ENCODE measurements around the gene ACSS2. TPM values are rescaled to one million over a fixed set of nuclear protein-coding genes. Genes with fewer than 3 reads are reported as not detected.

Gene ACSS2
- polyA plus RNA-seq, 3 donors = 36.8 to 44.1 (median 40.0) TPM

DNA sequence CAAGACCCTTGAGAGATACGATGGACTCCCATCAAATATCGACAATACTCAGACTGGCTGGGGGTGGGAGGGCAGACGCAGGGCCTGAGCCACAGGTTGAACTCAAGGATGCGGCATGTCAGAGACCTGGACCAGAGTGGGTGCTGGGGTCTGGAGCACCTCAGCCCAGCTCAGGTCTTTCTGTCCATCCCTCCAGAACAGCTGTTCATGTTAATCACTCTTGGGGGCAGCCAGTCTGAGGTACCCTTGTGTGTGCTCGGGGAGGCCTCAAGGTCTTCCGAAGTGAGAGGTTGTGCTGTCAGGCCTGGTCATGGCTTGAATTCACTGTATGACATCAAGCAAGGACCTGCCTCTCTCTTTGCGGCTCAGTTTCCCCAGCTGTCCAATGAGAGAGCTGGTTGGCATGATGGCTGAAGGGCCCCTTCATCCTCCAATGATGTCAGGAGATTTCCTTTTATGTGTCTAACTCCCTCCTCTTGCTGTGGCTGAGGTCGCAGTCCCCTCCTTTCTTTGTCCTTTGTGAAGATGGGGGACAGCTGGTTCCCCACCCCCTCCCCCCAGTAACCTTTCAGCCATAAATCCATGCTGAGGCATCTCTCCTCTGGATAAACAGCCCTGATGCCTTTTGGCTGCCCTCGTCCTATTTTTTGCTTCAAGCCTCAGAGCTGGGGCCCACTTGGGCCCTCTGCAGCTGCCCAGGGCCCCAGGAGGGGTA is 94.6 kb downstream of the ACSS2 start:
- no peak for DNase-seq (ENCODE audit: low read depth in 3 of 3, low spot score in 2 of 3)

- no peak for DNase-seq (ENCODE audit: low read depth in 3 of 3, low spot score in 2 of 3)
Measured at GRCh38 chr20:34971561-34972235, 95.3 kb downstream of the ACSS2 start.

GRCh38 chr20:34974246-34974645 is 97.8 kb downstream of the ACSS2 start:
- no peak for DNase-seq (ENCODE audit: low read depth in 3 of 3, low spot score in 2 of 3)

GRCh38 chr20:34976286-34976685 is 99.9 kb downstream of the ACSS2 start:
- DNase-seq (ENCODE audit: low read depth in 3 of 3, low spot score in 2 of 3) = no peak

Other genes starting within 250 kb of the ACSS2 start
- gene PIGU, start 199.5 kb upstream of the ACSS2 start, polyA plus RNA-seq (ENCODE audit: insufficient read length in 3 of 3) = 10 to 100 TPM; 46.7 to 51.0 (median 49.6) TPM
- 10 to 100 TPM; 11.3 to 13.2 (median 12.7) TPM for gene TP53INP2, start 172.3 kb upstream of the ACSS2 start, polyA plus RNA-seq (ENCODE audit: insufficient read length in 3 of 3)
- gene NCOA6, start 51.0 kb upstream of the ACSS2 start, polyA plus RNA-seq (ENCODE audit: insufficient read length in 3 of 3) = 10 to 100 TPM; 53.8 to 58.3 (median 54.3) TPM
- gene GGT7, start 3.8 kb upstream of the ACSS2 start, polyA plus RNA-seq (ENCODE audit: insufficient read length in 3 of 3) = 10 to 100 TPM; 16.6 to 17.4 (median 17.3) TPM
- 10 to 100 TPM; 54.3 to 61.2 (median 56.5) TPM for gene GSS, start 79.2 kb downstream of the ACSS2 start, polyA plus RNA-seq (ENCODE audit: insufficient read length in 3 of 3)
- gene MYH7B, start 79.3 kb downstream of the ACSS2 start, polyA plus RNA-seq (ENCODE audit: insufficient read length in 3 of 3) = under 1 TPM; 0.65 to 0.90 (median 0.88) TPM
- gene TRPC4AP, start 216.2 kb downstream of the ACSS2 start, polyA plus RNA-seq (ENCODE audit: insufficient read length in 3 of 3) = 10 to 100 TPM; 67.0 to 69.7 (median 68.9) TPM